Measurements from ENCODE around the gene MOB3B.

DNA sequence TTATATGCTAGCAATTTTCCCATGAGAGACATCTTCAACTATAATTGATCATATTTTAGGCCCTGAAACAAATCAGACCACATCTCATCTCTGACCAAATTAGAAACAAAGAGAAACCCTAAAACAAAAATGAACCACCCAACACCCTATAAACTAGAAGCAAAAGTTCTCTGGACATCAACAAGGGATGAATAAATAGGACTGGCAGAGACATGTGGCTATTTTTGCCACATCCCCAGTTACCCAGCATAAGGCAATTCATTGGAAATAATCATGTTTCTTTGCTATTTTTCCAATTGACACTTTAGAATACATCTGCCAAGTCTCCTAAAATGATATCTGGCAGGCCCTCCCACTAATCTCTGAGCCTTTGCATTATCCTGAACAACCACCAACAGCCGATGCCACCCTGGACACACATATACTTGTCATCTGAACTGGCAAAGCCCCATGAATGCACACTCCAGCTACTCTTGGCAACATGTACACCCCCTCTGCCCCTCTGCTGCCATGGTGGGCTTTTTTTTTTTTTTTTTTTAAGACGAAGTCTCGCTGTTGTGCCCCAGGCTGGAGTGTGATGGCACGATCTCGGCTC lies 179.1 kb downstream of the MOB3B start:
- no peak for TF ChIP-seq CTCF (IDR thresholded peaks at IDR 0.05; ENCODE audit: low read depth, low read length, poor library complexity, severe bottlenecking)
- no peak for TF ChIP-seq EZH2phosphoT487 (IDR thresholded peaks at IDR 0.05; ENCODE audit: borderline replicate concordance, low read length)
